MM.1S (cell line): ENCODE results near the gene LONRF3.

Experiments
- DNase-seq: peaks from one replicate; pipeline ENCODE4 v3.0.0-alpha.2; 2015
- H2AFZ ChIP-seq: fragments of 300-600 bp; sonication (generic); 2 replicates; pipeline ENCODE4 v1.6.0; 2016; ENCODE audit warnings: antibody characterized with exemption, low read length
- H3F3A ChIP-seq: fragments of 300-600 bp; sonication (generic); 2 replicates; pipeline ENCODE4 v1.6.1; 2016; ENCODE audit warnings: mild to moderate bottlenecking, antibody characterized with exemption, low read length, moderate library complexity, mixed read lengths; ENCODE audit not compliant: insufficient read depth
- H3K27ac ChIP-seq: fragments of 300-600 bp; sonication (generic); 2 replicates; pipeline ENCODE4 v1.5.1; 2016; ENCODE audit warnings: mild to moderate bottlenecking, low read length
- H3K27me3 ChIP-seq: fragments of 300-600 bp; sonication (generic); replicated peaks from 2 replicates; pipeline ENCODE4 v1.6.0; 2016; ENCODE audit warnings: low read length; ENCODE audit not compliant: insufficient read depth
- H3K36me3 ChIP-seq: fragments of 300-600 bp; sonication (generic); replicated peaks from 2 replicates; pipeline ENCODE4 v1.6.1; 2016; ENCODE audit warnings: mild to moderate bottlenecking, low read length, mixed read lengths; ENCODE audit not compliant: insufficient read depth
- H3K4me1 ChIP-seq: fragments of 300-600 bp; sonication (generic); 2 replicates; pipeline ENCODE4 v1.6.1; 2016; ENCODE audit warnings: low read length, mixed read lengths
- H3K4me2 ChIP-seq: fragments of 300-600 bp; sonication (generic); 2 replicates; pipeline ENCODE4 v1.6.0; 2016; ENCODE audit warnings: low read depth, low read length
- H3K4me3 ChIP-seq: fragments of 300-600 bp; sonication (generic); 2 replicates; pipeline ENCODE4 v1.5.1; 2016; ENCODE audit warnings: low read length, mixed read lengths
- H3K79me2 ChIP-seq: fragments of 300-600 bp; sonication (generic); 2 replicates; pipeline ENCODE4 v1.6.1; 2016; ENCODE audit warnings: mixed run types, low read length, mixed read lengths
- H3K9ac ChIP-seq: fragments of 300-600 bp; sonication (generic); 2 replicates; pipeline ENCODE4 v1.6.1; 2016; ENCODE audit warnings: low read length, mixed read lengths
- H3K9me2 ChIP-seq: fragments of 300-600 bp; sonication (generic); replicated peaks from 2 replicates; pipeline ENCODE4 v1.6.1; 2016; ENCODE audit warnings: mild to moderate bottlenecking, low read length, mixed read lengths; ENCODE audit not compliant: insufficient read depth
- H3K9me3 ChIP-seq: fragments of 300-600 bp; sonication (generic); replicated peaks from 2 replicates; pipeline ENCODE4 v1.6.1; 2016; ENCODE audit warnings: mild to moderate bottlenecking, low read length, mixed read lengths; ENCODE audit not compliant: insufficient read depth
- H4K20me1 ChIP-seq: fragments of 300-600 bp; sonication (generic); 2 replicates; pipeline ENCODE4 v1.6.1; 2016; ENCODE audit warnings: mild to moderate bottlenecking, low read length, moderate library complexity, mixed read lengths; ENCODE audit not compliant: insufficient read depth
- EZH2 ChIP-seq: fragments of 300-600 bp; sonication (generic); optimal IDR thresholded peaks from 2 replicates; pipeline ENCODE3; 2017; ENCODE audit warnings: low read depth, mild to moderate bottlenecking, antibody characterized with exemption, low read length, mixed read lengths
- EZH2phosphoT487 ChIP-seq: fragments of 300-600 bp; sonication (generic); IDR thresholded peaks from 2 replicates; pipeline ENCODE4 v1.6.1; 2018; ENCODE audit warnings: antibody characterized with exemption, low read length
- TF ChIP-seq, protein P1 (sequence below): fragments of 300-600 bp; sonication (generic); IDR thresholded peaks from 2 replicates; pipeline ENCODE4 v1.5.1; 2016; ENCODE audit warnings: antibody characterized with exemption, low read length, mixed read lengths

LONRF3 gene

DNA sequence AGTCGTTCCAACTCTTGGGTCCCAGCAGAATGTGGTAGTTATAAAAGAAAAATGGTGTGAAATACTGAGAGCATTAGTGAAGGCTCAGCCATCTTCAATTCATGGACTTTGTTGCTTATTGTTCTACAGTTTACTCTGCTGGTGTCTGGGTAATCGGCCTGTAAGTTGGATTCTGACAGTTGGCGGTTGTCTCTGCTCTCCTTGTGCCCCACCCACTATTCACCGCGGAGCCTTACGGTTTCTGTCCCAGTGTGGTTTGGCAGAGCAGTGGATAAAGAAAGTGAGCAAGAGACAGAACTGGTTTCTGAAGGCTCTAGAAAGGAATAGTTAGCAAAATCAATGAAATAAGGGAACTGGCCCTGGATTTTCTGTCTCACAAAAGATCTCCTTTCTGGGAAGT, 9.1 kb downstream of the LONRF3 start:
- Histone ChIP-seq H3K79me2 (no peaks in the 10 kb centered on the region), H3K4me3 (no peak overlapping the region), H3K9me2 (no peaks in the 10 kb centered on the region), H3K27me3 (no peaks in the 10 kb centered on the region), H3K4me2 (no peak overlapping the region), H3K27ac (no peak overlapping the region), H3F3A (no peaks in the 10 kb centered on the region), H3K9me3 (no peaks in the 10 kb centered on the region), H2AFZ (no peak overlapping the region), H3K4me1 (no peaks in the 10 kb centered on the region), H3K36me3 (no peaks in the 10 kb centered on the region), H3K9ac (no peak overlapping the region), H4K20me1 (no peaks in the 10 kb centered on the region)
- TF ChIP-seq EZH2phosphoT487 (no peak), EZH2 (no peak)
- TF ChIP-seq, protein P1, sequence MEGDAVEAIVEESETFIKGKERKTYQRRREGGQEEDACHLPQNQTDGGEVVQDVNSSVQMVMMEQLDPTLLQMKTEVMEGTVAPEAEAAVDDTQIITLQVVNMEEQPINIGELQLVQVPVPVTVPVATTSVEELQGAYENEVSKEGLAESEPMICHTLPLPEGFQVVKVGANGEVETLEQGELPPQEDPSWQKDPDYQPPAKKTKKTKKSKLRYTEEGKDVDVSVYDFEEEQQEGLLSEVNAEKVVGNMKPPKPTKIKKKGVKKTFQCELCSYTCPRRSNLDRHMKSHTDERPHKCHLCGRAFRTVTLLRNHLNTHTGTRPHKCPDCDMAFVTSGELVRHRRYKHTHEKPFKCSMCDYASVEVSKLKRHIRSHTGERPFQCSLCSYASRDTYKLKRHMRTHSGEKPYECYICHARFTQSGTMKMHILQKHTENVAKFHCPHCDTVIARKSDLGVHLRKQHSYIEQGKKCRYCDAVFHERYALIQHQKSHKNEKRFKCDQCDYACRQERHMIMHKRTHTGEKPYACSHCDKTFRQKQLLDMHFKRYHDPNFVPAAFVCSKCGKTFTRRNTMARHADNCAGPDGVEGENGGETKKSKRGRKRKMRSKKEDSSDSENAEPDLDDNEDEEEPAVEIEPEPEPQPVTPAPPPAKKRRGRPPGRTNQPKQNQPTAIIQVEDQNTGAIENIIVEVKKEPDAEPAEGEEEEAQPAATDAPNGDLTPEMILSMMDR, result no peak
- no peak for DNase-seq

DNA sequence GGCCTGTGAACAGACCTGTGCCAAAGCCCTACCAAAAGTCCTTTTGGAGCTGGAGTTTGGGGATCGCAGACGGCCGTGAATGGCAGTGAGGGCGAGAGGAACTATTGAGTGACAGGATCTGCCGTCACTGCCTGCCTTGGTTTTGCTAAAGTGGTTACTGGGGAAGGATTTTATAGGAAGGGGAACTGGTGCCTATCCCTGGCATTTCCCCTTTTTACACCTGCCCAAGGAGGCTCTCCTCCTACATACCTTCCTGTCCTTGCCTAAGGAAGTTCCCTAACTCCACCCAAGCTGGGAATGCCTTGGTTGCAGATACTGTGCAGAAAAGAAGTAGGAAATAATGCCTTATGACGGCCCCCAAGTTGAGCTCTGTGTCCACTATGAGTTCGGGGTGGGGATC, 14.5 kb downstream of the LONRF3 start:
- Histone ChIP-seq H3K4me3 (no peak overlapping the region), H3K79me2 (no peaks in the 10 kb centered on the region), H3K4me1 (no peaks in the 10 kb centered on the region), H3K9ac (no peak overlapping the region), H3K4me2 (no peak overlapping the region), H3K36me3 (no peaks in the 10 kb centered on the region), H3F3A (no peaks in the 10 kb centered on the region), H3K9me2 (no peaks in the 10 kb centered on the region), H3K27me3 (no peaks in the 10 kb centered on the region), H3K27ac (no peak overlapping the region), H4K20me1 (no peaks in the 10 kb centered on the region), H3K9me3 (no peaks in the 10 kb centered on the region), H2AFZ (no peak overlapping the region)
- TF ChIP-seq, protein P1, result no peak
- TF ChIP-seq EZH2phosphoT487 (no peak), EZH2 (no peak)
- no peak for DNase-seq

DNA sequence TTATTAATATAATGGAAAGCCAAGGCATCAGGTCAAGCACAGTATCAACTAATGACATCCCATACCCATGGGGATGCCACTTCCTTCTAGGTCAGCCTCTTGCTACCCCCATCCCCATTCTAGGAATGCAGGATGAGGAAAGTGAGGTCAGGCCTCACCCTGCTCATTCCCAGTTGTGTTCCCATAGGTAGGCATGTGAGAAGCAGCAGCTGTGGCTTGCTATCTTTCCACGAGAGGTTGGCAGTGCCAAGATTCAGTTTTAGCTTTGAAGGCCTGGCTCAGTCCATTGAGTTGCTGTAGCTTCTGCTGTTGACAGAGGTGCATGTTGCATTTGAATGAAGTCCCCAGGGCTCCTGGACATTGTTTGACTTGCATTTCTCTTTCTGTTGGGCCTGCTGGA, 15.5 kb downstream of the LONRF3 start:
- Histone ChIP-seq H3F3A (no peaks in the 10 kb centered on the region), H3K27me3 (no peaks in the 10 kb centered on the region), H3K36me3 (no peaks in the 10 kb centered on the region), H3K27ac (no peak overlapping the region), H4K20me1 (no peaks in the 10 kb centered on the region), H3K4me2 (no peak overlapping the region), H3K9me3 (no peaks in the 10 kb centered on the region), H3K9me2 (no peaks in the 10 kb centered on the region), H3K4me3 (no peak overlapping the region), H3K9ac (no peak overlapping the region), H3K4me1 (no peaks in the 10 kb centered on the region), H2AFZ (no peak overlapping the region), H3K79me2 (no peaks in the 10 kb centered on the region)
- no peak for DNase-seq
- no peak for TF ChIP-seq EZH2phosphoT487
- no peak for TF ChIP-seq EZH2
- TF ChIP-seq, protein P1, result no peak
